ENCODE data around the gene SIL1. TPM values are rescaled to one million over a fixed set of nuclear protein-coding genes. Genes with fewer than 3 reads are reported as not detected.

The SIL1 gene
- total RNA-seq, 2 experiments from 2014 or later, result 26.3 to 27.2 TPM

DNA sequence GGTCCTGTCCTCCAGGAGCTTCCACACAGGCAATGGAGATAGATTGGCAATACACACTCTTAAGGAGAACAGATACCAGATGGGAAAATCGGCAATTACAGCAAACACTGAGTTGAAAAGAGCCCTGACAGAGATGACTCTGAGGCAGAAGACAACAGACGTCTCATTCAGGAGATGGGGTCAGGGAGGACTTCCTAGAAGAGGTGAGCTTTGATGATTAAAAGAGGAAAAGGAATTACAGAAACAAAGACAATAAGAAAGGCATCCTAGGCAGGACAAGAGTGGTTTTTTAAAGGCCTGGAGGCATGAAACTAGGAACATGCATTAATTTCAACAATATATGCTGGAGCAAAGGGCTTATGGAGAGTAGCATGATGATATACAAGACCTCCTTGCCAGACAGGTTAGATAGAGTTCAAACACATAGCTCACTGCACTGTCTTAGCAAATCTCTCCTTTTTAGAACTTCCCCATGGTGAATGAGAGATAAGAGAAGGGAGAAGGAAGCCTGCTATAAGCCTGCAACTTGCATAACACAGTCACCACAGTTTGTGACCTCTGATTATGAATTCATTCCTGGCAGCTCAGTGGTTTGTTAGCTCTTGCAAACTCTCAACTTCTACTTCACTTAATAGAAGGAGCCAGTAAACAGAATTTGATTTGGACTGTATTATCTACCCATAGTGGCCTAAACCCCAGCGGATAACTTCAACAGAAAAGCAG, 48.5 kb downstream of the SIL1 start:
- ChIA-PET POLR2A (no interaction called here), CTCF (no interaction called here)

DNA sequence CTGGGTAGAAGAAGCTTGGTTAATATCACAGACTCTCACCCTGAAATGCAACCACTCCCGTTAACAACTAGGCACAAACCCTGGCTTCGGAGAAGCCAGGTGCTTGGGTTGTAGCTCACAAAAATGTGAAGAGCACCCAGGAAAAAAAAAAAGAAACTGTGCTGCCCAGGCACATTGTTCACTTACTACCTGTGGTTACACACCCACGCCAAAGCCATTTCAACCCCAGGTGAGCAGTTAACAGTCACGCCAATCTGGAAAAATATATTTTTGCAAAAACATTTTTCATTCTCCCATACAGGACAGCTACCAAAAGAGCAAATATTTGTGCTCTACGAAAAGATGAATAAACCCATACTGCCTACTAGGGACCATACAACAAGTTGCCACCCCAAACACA, 49.2 kb downstream of the SIL1 start:
- ChIA-PET POLR2A (no interaction called here), CTCF (no interaction called here)

DNA sequence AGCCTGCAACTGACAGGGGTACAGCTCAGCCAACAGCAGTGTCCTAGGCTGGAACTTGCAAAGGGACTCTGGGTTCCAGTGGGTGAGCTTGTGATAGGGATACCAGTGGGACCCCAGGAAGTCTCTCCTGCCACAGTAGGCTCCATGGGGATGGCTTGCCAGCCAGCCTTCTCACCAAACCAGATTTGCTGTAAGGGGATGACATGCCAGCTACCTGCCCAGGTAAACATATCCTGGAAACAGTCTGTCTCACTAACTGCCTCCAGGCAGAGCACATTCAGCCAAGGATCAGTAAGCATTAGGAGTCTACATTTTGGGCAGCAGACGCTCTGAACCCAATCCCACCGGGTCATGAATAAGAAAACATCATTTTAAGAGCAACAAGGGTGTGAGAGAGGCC, 49.9 kb downstream of the SIL1 start:
- ChIA-PET CTCF (no interaction called here), POLR2A (no interaction called here)

DNA sequence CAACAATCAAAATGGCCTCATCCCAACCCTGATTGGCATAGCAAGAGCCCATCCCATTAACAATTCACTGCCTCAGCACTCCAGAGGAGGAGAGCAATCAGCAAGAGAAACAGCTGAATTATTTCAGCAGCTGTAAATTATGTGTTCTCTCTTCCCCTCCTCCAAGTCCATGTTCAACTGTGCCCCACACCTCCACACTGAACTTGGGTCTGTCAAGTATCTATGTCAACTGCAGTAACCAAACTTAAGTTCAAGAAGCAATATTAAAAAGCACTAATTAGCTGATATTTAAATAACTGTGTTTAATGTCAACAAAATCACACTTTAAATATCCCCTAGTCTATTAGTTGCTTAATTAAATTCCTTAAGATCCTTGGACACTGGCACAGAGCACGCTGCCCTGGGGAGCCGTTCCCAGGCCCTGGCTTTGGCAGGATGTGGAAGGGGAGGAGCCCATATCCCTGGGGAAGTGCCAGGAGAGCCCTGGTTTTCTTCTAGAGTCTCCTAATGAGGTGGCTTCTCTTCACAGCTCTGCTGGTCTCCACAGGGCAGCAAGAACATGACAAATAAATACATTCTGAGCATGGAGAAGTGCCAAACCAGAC, 50.6 kb downstream of the SIL1 start:
- CTCF ChIA-PET, result no interaction called here
- POLR2A ChIA-PET, result no interaction called here

DNA sequence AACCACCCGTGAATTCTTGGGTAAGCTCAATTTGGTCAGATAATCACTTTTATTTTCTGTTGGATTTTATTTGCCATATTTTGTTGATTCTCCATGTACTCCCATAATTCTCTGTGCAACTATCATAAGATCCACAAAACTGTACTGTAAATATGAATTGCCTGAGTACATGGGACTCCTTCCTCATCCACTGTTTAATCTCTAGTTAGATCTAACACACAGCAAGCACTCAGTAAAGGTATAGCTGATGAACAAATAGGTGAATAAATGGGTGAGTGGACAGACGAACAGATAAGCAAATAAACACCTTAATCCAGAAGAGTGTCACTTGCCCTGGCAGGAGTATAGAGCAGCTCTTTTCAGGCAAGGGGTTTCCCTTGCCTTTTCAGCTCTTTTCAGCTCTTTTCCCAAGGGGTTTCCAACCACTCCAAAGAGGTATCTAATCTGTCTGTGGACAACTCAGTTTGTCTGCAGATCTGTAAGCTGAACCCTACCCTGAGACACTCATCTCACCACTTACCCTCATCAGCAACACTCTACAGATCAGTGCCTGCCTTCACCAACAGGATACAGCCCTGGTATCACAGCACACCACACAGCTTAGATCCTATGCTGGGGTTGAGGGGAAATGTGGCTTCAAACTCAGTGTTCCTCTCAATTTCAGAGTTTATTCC, 51.2 kb downstream of the SIL1 start:
- POLR2A ChIA-PET, result no interaction called here
- CTCF ChIA-PET, result interaction anchor here (0.9 kb wide), 1 partner anchor 15 kb away, joined by 3 read pairs; no protein-coding TSS in a partner anchor

DNA sequence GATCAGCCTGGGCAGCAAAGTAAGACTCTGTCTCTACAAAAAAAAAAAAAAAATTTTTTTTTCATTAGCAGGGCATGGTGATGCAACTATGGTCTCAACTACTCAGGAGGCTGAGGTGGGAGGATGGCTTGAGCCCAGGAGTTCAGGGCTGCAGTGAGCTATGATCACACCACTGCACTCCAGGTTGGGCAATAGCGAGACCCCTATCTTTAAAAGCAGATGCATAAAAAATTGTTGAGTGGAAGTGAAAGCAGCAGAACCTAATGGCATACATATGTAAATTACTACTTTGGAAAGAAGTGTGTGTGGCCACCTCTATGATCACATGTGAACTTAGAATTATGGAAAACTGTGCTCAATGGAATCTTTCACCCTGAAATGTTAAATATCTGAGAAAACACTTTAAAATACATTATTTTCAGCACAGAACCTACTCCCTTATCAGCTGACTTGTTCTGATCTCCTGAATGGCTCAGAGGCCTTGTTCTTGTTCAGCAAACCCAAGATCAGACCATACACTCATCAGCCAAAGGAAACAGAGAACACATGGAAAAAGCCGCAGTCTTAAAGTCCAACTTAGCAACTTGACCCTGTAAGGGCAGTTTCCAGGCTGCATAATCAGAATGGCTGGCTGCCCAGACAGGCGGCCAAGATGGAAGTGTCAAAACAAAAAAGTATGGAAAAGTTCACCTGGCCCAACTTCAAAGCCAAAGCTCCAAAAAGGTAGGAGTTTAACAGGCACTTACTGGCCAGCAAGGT, 56.5 kb downstream of the SIL1 start:
- CTCF ChIA-PET, result no interaction called here
- POLR2A ChIA-PET, result interaction anchor here (0.6 kb wide), 1 partner anchor 403 kb away, joined by 3 read pairs; no protein-coding TSS in a partner anchor

DNA sequence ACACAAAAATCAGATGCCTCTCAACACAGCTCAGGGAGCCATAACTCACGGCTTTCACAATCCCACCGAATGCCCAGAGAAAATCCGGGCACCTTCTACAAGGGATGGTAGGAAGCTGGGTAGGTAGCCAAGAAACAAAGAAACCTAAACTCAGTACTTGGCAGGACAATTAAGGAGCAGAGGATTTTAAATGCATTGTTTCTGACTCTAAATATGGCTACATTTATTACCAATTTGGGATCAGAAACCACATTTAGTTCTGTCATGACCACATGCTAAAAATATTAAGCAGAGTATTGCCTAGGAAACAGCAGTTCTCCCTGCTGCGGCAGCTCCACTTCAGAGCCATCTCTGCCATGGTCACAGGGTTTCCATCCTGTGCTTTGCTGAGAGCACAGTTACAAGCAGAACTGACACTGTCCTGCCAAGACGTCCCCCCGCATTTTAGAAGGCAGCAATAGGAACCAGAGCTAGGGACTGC, 57.5 kb downstream of the SIL1 start:
- CTCF ChIA-PET, result no interaction called here
- POLR2A ChIA-PET, result no interaction called here

DNA sequence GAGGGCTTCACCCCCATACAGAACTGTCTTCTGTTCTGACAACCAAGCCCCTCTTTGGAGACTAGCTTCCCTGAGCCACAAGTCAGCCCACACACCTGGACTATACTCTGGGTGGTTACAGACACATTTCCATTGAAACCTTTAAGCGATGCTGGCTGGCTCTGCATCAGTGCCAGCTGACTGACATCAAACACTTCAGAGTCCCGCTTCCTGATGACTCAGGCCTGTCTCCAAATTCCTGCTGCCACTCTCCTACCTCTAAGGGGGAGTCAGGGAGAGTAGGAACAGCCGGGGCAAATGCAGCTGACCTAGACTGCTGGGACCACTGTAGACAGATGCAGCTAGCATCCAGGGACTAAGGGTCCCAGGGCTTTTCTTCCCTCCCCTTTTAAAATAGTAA, 59.4 kb downstream of the SIL1 start:
- POLR2A ChIA-PET, result no interaction called here

DNA sequence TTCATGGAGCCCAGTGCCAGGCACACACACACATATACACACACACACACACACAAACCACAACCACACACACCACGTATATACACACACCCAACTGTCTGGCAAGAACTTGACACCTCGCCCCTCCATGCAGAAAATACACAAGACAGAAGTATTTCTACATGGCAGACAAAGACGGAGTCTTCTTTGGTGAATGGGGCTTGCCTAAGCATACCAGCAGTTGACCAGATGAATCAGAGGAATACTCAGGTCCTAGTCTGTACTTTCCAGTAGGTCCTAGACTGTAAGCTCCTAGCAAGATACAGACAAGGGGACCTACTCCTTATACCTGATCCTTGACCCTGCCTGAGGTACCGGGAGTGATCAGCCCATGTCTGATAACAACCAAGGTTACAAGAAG, 60.1 kb downstream of the SIL1 start:
- CTCF ChIA-PET, result no interaction called here
- POLR2A ChIA-PET, result no interaction called here

More for the DNA sequence above, 59.4 kb downstream of the SIL1 start:
- CTCF ChIA-PET, result no interaction called here

DNA sequence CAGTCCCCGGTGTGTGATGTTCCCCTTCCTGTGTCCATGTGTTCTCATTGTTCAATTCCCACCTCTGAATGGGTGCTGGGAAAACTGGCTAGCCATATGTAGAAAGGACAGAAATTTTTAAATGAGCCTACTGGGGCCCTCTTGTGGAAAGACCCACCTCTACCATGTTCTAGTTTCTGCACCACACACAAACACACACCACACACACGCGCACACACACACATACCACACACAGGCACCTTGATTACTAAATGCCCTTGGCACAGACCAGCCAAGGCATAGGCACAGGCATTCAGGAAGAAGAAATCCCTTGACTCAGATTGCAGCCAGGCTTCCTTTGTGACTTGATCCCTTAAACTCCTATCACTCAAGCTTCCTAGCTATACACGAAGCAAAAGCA, 60.5 kb downstream of the SIL1 start:
- ChIA-PET CTCF (no interaction called here), POLR2A (no interaction called here)

DNA sequence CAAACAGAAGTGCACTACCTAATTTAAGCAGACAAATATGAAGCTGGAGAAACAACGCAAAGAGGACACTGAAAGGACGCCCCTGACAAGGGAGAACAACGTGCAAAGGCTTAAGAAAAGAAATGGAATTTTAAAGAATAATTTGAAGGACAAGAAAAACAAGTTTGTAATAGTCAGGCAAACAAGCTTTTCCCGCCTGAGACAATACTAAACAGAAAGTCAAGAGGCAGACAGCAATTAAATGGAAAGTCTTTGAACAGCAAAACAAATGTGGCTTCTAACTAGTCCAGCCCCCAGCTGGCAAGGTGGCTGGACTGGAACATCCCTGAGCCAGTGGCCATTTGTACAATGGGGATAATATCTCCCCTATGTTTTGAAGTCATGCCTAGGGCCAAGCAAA, 63.3 kb downstream of the SIL1 start:
- CTCF ChIA-PET, result interaction anchor here (0.6 to 1.2 kb wide), 3 partner anchors 10 to 1483 kb away, joined by 3 read pairs; no protein-coding TSS in a partner anchor
- POLR2A ChIA-PET, result interaction anchor here (0.6 kb wide), 1 partner anchor 10 kb away, joined by 3 read pairs; no protein-coding TSS in a partner anchor

DNA sequence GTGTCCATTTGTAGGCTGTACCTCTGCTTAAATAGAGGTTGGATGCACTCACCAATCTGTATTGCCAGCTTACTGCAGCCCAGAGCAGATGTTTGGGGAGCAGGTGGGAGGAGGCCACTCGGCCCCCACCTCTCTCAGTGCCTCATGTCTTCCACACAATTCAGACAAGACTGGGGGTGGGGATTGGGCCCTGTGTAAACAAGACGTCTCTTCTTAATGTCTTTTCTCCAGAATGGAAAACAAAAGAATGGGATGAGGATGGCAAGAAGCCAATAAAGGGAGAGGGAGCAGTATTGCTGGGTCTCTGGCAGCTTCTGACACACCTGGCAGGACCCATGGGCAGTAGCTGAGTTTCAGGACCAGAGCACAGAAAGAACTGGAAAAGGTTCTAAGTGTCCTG, 64.9 kb downstream of the SIL1 start:
- CTCF ChIA-PET, result no interaction called here
- POLR2A ChIA-PET, result no interaction called here

DNA sequence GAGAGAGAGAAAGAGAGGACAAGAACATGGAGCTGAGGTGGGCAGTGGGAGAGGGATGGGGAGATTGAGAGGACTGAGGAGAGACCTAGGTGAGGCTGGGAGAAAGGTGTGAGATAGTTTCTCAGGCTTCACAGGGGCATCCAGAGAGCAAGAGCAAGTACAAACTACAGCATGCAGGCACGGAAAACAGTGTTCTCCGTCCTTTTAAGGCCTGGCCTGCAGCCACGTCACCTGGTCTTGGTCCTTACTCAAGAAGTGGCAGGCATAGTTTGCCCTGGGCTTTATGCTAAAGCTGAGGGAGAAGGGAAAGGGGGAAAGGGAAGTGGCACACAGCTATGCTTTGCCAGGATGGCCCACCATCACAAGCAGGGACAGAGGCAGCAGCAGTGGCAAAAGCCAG, 65.7 kb downstream of the SIL1 start:
- ChIA-PET CTCF (no interaction called here), POLR2A (no interaction called here)

DNA sequence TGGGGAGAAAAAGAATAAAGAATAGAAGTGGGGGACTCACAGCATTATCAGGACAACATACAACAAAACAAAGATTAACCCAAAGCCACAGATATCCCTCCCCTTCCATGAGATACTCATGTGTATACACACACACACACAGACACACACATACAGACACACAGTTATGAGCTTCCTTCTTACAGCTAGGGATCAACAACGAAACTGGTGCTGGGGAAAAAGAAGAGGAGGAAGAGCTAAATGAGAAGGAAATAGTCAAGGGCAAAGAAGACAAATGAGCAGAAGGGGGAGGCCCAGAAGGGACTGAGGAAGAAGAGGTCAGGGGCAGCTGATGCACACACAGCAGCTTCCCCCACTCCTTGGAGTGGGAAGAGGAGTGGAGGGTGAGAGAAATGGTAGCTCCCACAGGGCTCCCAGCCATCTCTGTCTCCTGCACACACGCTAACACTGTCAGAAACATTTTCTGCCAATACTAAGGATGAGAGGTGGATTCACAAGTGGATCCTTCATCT, 66.2 kb downstream of the SIL1 start:
- ChIA-PET POLR2A (no interaction called here), CTCF (no interaction called here)

DNA sequence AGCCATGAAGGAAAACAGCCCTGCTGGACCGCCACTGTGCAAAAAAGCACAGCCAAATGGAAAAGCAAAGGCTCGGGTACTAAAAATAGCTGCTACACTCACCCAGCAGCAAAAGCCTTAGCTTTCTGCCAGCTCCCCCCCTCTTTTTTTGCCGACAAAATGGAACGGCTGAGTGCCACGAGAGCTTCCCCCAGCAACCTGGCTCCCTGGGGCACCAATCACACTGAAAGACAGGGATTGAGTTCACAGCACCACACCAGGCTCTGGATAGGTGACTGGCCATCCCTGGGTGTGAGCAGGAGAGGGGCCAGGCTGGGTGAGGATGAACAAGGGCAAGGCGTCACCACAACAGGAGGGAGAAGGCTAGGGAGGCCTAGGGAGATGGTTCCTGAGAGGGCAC, 66.7 kb downstream of the SIL1 start:
- ChIA-PET POLR2A (no interaction called here), CTCF (interaction anchor here (1.4 kb wide), 1 partner anchor 12 kb away, joined by 3 read pairs; no protein-coding TSS in a partner anchor)

DNA sequence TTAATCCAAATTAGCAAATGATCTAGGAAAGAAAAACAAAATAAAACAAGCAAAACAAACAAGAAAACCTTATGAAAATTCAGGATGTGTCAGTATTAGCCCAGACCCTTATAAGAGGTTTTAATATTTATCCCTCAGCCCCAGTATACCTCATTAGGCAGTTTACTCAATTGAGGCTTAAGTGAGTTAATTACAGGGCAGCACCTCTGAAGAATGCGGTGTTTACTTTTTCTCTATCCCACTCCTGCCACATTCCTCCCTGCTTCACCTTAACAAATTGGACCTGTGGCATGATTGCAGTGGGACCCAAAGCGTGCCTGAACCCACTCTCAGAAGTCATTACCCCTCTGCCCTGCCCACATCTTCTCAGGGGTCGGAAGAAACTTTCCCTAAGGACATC, 67.1 kb downstream of the SIL1 start:
- ChIA-PET CTCF (interaction anchor here (1.4 kb wide), 1 partner anchor 11 kb away, joined by 3 read pairs; no protein-coding TSS in a partner anchor), POLR2A (no interaction called here)

DNA sequence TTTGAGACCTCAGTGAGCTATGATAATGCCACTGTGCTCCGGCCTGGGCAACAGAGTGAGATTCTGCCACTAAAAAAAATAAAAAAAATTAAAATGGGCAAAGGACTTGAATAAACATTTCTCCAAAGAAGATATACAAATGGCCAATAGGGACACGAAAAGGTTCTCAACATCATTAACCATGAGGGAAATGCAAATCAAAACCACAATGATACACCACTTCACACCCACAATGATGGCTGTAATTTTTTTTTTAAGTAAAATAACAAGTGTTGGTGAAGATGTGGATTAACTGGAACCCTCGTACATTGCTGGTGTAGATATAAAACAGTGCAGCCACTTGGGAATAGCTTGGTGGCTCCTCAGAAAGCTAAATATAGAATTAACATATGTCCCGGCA, 68.0 kb downstream of the SIL1 start:
- CTCF ChIA-PET, result interaction anchor here (1.4 kb wide), 1 partner anchor 11 kb away, joined by 3 read pairs; no protein-coding TSS in a partner anchor
- POLR2A ChIA-PET, result no interaction called here

DNA sequence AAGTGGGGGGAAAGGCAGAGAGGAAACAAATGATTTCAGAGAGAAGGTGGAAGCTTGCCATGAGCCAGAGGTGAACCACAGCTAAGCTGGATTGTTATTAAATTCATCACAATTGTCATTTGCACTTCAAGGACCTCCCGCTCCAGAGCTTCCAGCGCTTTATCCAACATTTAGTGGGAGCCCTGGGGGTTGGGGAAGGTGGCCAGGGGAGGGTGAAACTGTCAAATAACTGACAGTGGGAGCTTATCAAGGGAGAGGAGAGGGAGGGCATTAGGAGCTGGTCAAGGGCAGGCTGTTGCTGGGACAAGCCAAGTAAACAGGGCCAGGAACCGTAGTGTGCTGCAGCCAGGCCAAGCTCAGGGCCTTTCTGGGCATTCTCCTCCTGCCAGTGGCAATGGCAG, 71.5 kb downstream of the SIL1 start:
- CTCF ChIA-PET, result interaction anchor here (0.6 kb wide), 3 partner anchors 48 to 130 kb away, joined by 3 to 4 read pairs (median 3); no protein-coding TSS in a partner anchor

DNA sequence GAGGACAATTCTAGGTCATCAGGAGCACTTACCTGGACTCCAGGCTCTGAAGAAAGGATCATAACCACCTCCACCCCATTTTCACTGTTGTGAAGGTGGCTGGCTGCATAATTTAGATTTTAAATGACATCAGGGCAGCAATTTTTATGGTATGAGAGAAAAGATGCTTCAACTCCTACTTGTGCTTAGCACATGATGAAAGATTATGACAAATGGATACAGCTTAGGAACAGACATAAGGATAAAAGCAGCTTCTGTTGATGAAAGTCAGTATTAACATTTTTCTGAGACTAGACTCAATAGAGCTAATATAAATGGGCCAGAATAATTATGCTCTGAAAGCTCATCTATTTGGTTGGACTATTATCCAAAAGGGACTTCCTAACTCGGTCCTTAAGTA, 72.2 kb downstream of the SIL1 start:
- ChIA-PET CTCF (no interaction called here), POLR2A (no interaction called here)

More for the DNA sequence above, 71.5 kb downstream of the SIL1 start:
- POLR2A ChIA-PET, result no interaction called here

Measured in activated CD8-positive, alpha-beta memory T cell treated with anti-CD3 and anti-CD28 coated beads for 36 hours (primary cell).